Neural crest cell (in vitro differentiated cells): Measurements from ENCODE around the gene TSPAN32. TPM values are rescaled to one million over a fixed set of nuclear protein-coding genes. Genes with fewer than 3 reads are reported as not detected.

Experiments used
- DNase-seq: peaks from one replicate; pipeline ENCODE4 v3.0.0; 2021; ENCODE audit warnings: low read depth, mixed read lengths, low spot score
- H3K27ac Mint-ChIP-seq: one replicate; pipeline ENCODE4 v1.8.0; 2021; ENCODE audit warnings: mild to moderate bottlenecking, mixed read lengths; ENCODE audit not compliant: unreplicated experiment
- H3K27me3 Mint-ChIP-seq: 2 replicates; pipeline ENCODE4 v1.8.0; 2021; ENCODE audit warnings: low read depth, mild to moderate bottlenecking, mixed read lengths
- H3K36me3 Mint-ChIP-seq: 2 replicates; pipeline ENCODE4 v1.8.0; 2021; ENCODE audit warnings: low read depth, mild to moderate bottlenecking, mixed read lengths
- H3K4me1 Mint-ChIP-seq: 2 replicates; pipeline ENCODE4 v1.8.0; 2021; ENCODE audit warnings: mixed read lengths
- H3K4me3 Mint-ChIP-seq: one replicate; pipeline ENCODE4 v1.8.0; 2021; ENCODE audit warnings: mild to moderate bottlenecking, mixed read lengths
- H3K9me3 Mint-ChIP-seq: 2 replicates; pipeline ENCODE4 v1.8.0; 2021; ENCODE audit warnings: mixed read lengths
- CTCF ChIP-seq: fragments of 200-600 bp; sonication (generic); conservative IDR thresholded peaks from 2 replicates; pipeline ENCODE4 v1.5.0; 2021; ENCODE audit warnings: antibody characterized with exemption, mild to moderate bottlenecking
- total RNA-seq: library from RNA; stranded (reverse); gene quantifications from 2 replicates; pipeline ENCODE4 v1.2.1, GENCODE V29; 2021

Gene TSPAN32
- total RNA-seq, 1 donor from 2014 or later: not detected

GRCh38 chr11:2302306-2302895 is 588 bp downstream of the TSPAN32 start:
- Mint-ChIP-seq H3K27me3 (peaks cover under 1% of the 10 kb centered on the region), H3K9me3 (no peaks in the 10 kb centered on the region), H3K4me3 (no peak overlapping the region), H3K4me1 (peaks cover 7% of the 10 kb centered on the region), H3K36me3 (no peaks in the 10 kb centered on the region), H3K27ac (no peak overlapping the region)
- no peak for TF ChIP-seq CTCF
- no peak for DNase-seq

- no peak for TF ChIP-seq CTCF
- no peak for DNase-seq
- no peaks in the 10 kb centered on the region for H3K27me3 Mint-ChIP-seq
- peaks cover 7% of the 10 kb centered on the region for H3K4me1 Mint-ChIP-seq
- no peaks in the 10 kb centered on the region for H3K36me3 Mint-ChIP-seq
- no peak overlapping the region for H3K27ac Mint-ChIP-seq
- H3K9me3 Mint-ChIP-seq: no peaks in the 10 kb centered on the region
- H3K4me3 Mint-ChIP-seq: no peak overlapping the region
Observed at GRCh38 chr11:2302896-2303626, 1.2 kb downstream of the TSPAN32 start.

DNA sequence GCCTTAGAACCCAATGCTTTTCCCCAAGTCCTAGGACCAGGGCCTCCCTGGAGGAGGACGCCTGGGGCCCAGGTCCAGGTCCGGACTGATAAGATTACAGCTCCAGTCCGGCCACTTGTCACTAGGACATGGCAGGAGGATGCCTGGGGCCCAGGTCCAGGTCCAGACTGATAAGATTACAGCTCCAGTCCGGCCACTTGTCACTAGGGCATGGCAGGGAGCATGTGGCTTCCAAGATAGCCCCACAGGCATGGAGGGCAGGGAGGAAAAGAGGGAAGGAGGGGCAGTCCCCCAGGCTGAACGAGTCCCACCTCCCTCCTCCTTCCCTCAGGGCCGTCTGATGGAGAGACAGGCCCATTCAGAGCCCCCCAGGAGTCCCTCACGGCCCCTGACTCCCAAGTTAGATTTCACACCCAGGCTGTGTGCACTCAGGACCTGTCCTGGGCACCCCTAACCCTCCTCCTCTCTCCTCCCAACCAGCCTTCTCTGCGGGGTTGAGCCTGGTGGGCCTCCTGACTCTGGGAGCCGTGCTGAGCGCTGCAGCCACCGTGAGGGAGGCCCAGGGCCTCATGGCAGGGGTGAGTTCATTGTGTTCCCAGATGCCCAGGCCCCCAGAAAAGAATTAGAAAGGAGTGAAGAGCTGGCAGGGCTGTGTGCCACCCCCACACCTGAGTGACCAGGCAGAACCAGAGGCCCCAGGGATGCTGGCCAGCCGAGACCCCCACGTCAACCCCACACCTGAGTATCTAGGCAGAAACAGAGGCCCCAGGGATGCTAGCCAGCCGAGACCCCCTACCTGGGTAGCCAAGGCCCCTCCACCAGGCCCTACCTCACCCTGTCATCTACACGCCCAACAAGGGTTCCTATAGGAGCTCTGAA is 2.1 kb downstream of the TSPAN32 start:
- H3K9me3 Mint-ChIP-seq: no peaks in the 10 kb centered on the region
- TF ChIP-seq CTCF: no peak
- H3K4me3 Mint-ChIP-seq: no peak overlapping the region
- H3K4me1 Mint-ChIP-seq: peaks cover 7% of the 10 kb centered on the region
- DNase-seq: no peak
- no peaks in the 10 kb centered on the region for H3K27me3 Mint-ChIP-seq
- no peak overlapping the region for H3K27ac Mint-ChIP-seq
- no peaks in the 10 kb centered on the region for H3K36me3 Mint-ChIP-seq

DNA sequence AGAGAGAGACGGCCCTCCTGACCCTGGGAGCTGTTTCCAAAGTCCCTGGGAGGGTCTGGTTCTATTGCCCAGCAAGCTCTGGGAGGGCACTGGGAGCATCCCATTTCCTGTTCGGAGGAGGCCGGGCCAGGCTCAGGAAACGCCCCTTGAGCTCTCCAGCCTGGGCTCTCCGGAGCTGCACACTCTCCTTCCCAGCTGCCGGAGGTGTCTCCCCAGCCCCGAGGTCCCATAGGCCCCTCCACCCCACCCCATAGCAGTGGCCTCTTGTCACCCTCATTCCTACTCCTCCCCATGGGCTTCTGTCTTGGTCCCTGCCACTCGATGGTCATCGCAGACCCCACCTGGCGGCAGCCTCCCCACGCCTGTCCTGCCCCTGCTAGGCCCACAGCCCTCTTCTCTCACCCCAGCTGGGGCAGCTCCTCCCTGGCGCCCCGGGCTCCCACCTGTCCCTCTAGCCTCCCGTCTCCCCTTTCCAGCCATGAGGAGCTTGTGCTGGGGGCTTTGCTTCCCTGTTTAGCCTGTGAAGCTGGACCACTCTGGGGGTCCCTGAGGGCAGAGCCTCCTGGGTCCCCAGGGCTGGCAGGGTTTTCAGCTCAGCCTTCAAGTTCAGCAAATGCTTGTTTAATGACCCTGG is 2.8 kb downstream of the TSPAN32 start:
- Mint-ChIP-seq H3K4me3 (no peak overlapping the region), H3K9me3 (no peaks in the 10 kb centered on the region), H3K27ac (no peak overlapping the region), H3K4me1 (peaks cover 7% of the 10 kb centered on the region), H3K27me3 (no peaks in the 10 kb centered on the region), H3K36me3 (no peaks in the 10 kb centered on the region)
- no peak for DNase-seq
- no peak for TF ChIP-seq CTCF

DNA sequence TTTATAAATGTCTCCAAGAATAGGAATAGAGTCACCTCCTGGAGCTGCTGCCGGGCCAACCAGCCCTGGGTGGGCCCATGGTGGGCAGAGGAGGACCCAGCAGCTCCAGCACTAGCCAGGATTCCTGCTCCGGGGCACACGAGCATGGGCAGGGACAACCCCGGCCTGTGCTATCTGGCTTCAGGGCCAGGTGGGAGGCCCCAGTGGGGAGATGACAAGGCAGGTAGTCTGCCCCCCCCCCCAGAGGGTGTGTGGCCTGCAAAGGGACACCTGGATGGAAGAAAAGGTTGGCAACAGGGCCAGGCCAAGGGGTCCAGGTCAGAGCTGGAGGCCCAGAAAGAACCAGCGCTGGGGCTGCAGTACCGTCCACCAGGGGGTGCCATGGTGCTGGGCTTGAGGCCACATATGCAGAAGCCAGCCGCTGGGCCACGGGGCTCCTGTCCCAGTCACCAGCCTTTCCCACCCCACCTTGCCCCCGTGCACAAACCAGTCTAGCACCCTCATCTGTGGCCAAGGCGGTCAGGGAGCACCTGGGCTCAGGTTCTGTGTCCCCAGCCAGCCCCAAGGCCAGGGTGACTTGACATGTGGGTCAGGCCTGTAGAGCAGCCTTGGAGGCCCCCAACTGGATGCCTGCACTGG is 3.4 kb downstream of the TSPAN32 start:
- TF ChIP-seq CTCF: peak; percentile 88

More for the DNA sequence above, 3.4 kb downstream of the TSPAN32 start:
- H3K9me3 Mint-ChIP-seq: no peaks in the 10 kb centered on the region
- H3K27ac Mint-ChIP-seq: no peak overlapping the region
- H3K4me3 Mint-ChIP-seq: no peak overlapping the region
- H3K4me1 Mint-ChIP-seq: peaks cover 7% of the 10 kb centered on the region
- H3K27me3 Mint-ChIP-seq: no peaks in the 10 kb centered on the region
- no peaks in the 10 kb centered on the region for H3K36me3 Mint-ChIP-seq
- peak; percentile 81 for DNase-seq
